MM.1S (cell line): ENCODE results near the gene HYPK.

Source experiments
- DNase-seq: peaks from one replicate; pipeline ENCODE4 v3.0.0-alpha.2; 2015
- H2AFZ ChIP-seq: fragments of 300-600 bp; sonication (generic); 2 replicates; pipeline ENCODE4 v1.6.0; 2016; ENCODE audit warnings: antibody characterized with exemption, low read length
- H3F3A ChIP-seq: fragments of 300-600 bp; sonication (generic); 2 replicates; pipeline ENCODE4 v1.6.1; 2016; ENCODE audit warnings: mild to moderate bottlenecking, antibody characterized with exemption, low read length, moderate library complexity, mixed read lengths; ENCODE audit not compliant: insufficient read depth
- H3K27ac ChIP-seq: fragments of 300-600 bp; sonication (generic); 2 replicates; pipeline ENCODE4 v1.5.1; 2016; ENCODE audit warnings: mild to moderate bottlenecking, low read length
- H3K27me3 ChIP-seq: fragments of 300-600 bp; sonication (generic); replicated peaks from 2 replicates; pipeline ENCODE4 v1.6.0; 2016; ENCODE audit warnings: low read length; ENCODE audit not compliant: insufficient read depth
- H3K36me3 ChIP-seq: fragments of 300-600 bp; sonication (generic); replicated peaks from 2 replicates; pipeline ENCODE4 v1.6.1; 2016; ENCODE audit warnings: mild to moderate bottlenecking, low read length, mixed read lengths; ENCODE audit not compliant: insufficient read depth
- H3K4me1 ChIP-seq: fragments of 300-600 bp; sonication (generic); 2 replicates; pipeline ENCODE4 v1.6.1; 2016; ENCODE audit warnings: low read length, mixed read lengths
- H3K4me2 ChIP-seq: fragments of 300-600 bp; sonication (generic); 2 replicates; pipeline ENCODE4 v1.6.0; 2016; ENCODE audit warnings: low read depth, low read length
- H3K4me3 ChIP-seq: fragments of 300-600 bp; sonication (generic); 2 replicates; pipeline ENCODE4 v1.5.1; 2016; ENCODE audit warnings: low read length, mixed read lengths
- H3K79me2 ChIP-seq: fragments of 300-600 bp; sonication (generic); 2 replicates; pipeline ENCODE4 v1.6.1; 2016; ENCODE audit warnings: mixed run types, low read length, mixed read lengths
- H3K9ac ChIP-seq: fragments of 300-600 bp; sonication (generic); 2 replicates; pipeline ENCODE4 v1.6.1; 2016; ENCODE audit warnings: low read length, mixed read lengths
- H3K9me2 ChIP-seq: fragments of 300-600 bp; sonication (generic); replicated peaks from 2 replicates; pipeline ENCODE4 v1.6.1; 2016; ENCODE audit warnings: mild to moderate bottlenecking, low read length, mixed read lengths; ENCODE audit not compliant: insufficient read depth
- H3K9me3 ChIP-seq: fragments of 300-600 bp; sonication (generic); replicated peaks from 2 replicates; pipeline ENCODE4 v1.6.1; 2016; ENCODE audit warnings: mild to moderate bottlenecking, low read length, mixed read lengths; ENCODE audit not compliant: insufficient read depth
- H4K20me1 ChIP-seq: fragments of 300-600 bp; sonication (generic); 2 replicates; pipeline ENCODE4 v1.6.1; 2016; ENCODE audit warnings: mild to moderate bottlenecking, low read length, moderate library complexity, mixed read lengths; ENCODE audit not compliant: insufficient read depth
- CTCF ChIP-seq: fragments of 300-600 bp; sonication (generic); IDR thresholded peaks from 2 replicates; pipeline ENCODE4 v1.5.1; 2016; ENCODE audit warnings: antibody characterized with exemption, low read length, mixed read lengths
- EZH2 ChIP-seq: fragments of 300-600 bp; sonication (generic); optimal IDR thresholded peaks from 2 replicates; pipeline ENCODE3; 2017; ENCODE audit warnings: low read depth, mild to moderate bottlenecking, antibody characterized with exemption, low read length, mixed read lengths
- EZH2phosphoT487 ChIP-seq: fragments of 300-600 bp; sonication (generic); IDR thresholded peaks from 2 replicates; pipeline ENCODE4 v1.6.1; 2018; ENCODE audit warnings: antibody characterized with exemption, low read length

Gene HYPK

DNA sequence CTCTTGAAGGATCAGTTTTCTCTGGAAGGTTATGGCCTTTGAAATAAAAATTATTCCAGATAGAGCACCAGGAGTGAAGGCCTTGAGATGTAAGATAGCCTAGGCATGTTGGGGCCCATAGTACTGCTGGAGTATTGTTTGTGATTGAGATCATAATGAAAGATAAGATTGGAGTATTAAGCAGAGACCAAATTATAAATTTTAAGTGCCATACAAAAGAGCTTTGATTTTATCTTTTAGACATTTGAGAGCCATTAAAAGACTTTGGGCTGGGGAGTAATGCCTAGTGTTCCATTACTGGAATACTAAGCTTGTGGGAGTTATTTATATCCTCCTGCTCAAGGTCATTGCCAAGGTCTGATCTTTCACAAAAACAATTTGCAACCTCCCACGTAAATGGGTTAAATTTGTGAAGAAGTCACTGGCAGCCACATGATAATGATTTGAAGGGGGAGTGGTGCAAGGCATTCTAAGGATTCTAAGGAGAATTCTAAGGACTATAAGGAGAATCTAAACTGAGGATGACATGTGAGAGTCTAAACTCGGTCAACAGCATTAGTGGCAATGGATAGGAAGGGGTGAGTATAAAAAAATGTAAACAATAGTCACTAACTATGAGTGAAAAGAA lies 36.5 kb upstream of the HYPK start:
- no peaks in the 10 kb centered on the region for H3K4me1 ChIP-seq
- H3F3A ChIP-seq: no peaks in the 10 kb centered on the region
- no peak overlapping the region for H3K9ac ChIP-seq
- H4K20me1 ChIP-seq: no peaks in the 10 kb centered on the region
- H3K27me3 ChIP-seq: no peaks in the 10 kb centered on the region
- H3K27ac ChIP-seq: no peak overlapping the region
- peaks cover 3% of the 10 kb centered on the region; the same call in 1 of the 2 replicates for H3K79me2 ChIP-seq
- H3K9me3 ChIP-seq: no peaks in the 10 kb centered on the region
- no peak overlapping the region for H2AFZ ChIP-seq
- H3K4me3 ChIP-seq: no peak overlapping the region
- H3K9me2 ChIP-seq: no peaks in the 10 kb centered on the region
- no peak for DNase-seq
- no peak overlapping the region for H3K4me2 ChIP-seq
- H3K36me3 ChIP-seq: peaks cover 4% of the 10 kb centered on the region; the same call in 1 of the 2 replicates
- TF ChIP-seq CTCF (no peak), EZH2phosphoT487 (no peak), EZH2 (no peak)

DNA sequence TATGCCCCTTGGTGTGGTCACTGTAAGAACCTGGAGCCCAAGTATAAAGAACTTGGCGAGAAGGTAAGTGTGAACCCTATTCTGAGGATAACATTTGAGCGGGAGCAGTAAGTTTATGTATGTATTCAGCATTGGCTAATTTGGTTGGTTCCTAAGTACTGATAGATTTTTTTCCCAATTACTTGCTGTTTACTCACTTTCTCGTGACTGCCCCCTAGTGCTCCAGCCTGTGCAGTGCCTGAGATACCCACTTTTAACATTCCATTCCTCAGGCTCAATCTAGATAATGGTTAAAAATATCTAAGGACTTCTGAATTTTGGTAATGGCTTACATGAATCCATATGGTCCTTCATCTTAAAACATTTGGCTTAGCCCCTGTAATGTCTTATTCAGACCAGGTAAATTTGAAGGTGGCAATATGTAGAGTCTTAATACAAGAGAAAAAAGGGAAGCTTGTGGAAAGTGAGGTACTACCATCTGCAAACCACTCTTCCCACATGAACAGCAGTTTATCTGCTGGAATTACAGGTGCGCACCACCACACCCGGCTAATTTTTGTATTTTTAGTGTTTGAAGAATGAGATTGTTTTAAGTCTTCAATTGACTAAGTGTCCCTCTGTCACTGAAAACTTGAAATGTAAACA lies 30.7 kb upstream of the HYPK start:
- peaks cover 12% of the 10 kb centered on the region for H3K36me3 ChIP-seq
- H3K9me3 ChIP-seq: no peaks in the 10 kb centered on the region

DNA sequence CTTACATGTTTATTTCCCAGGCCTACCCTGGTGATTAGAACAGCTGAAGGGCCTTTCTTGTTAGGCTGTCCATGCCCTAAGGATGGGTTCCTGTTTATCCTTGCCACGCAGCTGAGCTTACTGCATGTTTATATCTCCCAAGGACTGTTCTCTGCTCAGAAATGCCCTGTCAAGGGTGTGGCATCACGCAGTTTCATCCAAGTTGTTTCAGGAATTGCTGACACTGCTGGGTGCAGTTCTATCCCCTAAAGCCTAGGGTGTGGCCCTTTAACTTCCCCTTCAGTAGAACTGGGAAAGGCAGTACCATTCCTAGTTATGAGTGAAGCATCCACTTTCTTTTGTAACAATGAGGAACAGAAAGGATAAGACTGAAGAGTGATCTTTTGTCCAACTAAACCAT lies 28.6 kb upstream of the HYPK start:
- no peaks in the 10 kb centered on the region for H3K79me2 ChIP-seq
- no peaks in the 10 kb centered on the region; the same call in 1 of the 2 replicates for H4K20me1 ChIP-seq
- no peak for TF ChIP-seq EZH2
- TF ChIP-seq EZH2phosphoT487: no peak
- TF ChIP-seq CTCF: no peak
- no peaks in the 10 kb centered on the region for H3K9me3 ChIP-seq
- H3K27me3 ChIP-seq: no peaks in the 10 kb centered on the region
- peaks cover 12% of the 10 kb centered on the region for H3K36me3 ChIP-seq
- no peak overlapping the region for H3K4me3 ChIP-seq
- no peaks in the 10 kb centered on the region for H3K4me1 ChIP-seq
- no peak overlapping the region for H3K27ac ChIP-seq
- no peaks in the 10 kb centered on the region for H3K9me2 ChIP-seq
- H3K9ac ChIP-seq: no peak overlapping the region
- no peak for DNase-seq
- H3K4me2 ChIP-seq: no peak overlapping the region
- peaks cover 16% of the 10 kb centered on the region; the same call in 1 of the 2 replicates for H3F3A ChIP-seq
- H2AFZ ChIP-seq: no peak overlapping the region

More for the DNA sequence above, 30.7 kb upstream of the HYPK start:
- Histone ChIP-seq H3K4me2 (no peak overlapping the region), H2AFZ (no peak overlapping the region), H3K27ac (no peak overlapping the region), H3F3A (0 out of 2 replicates have a peak, but pooled peaks cover 4% of the 10 kb centered on the region), H3K79me2 (no peaks in the 10 kb centered on the region), H3K27me3 (no peaks in the 10 kb centered on the region), H3K9ac (no peak overlapping the region), H3K9me2 (no peaks in the 10 kb centered on the region), H3K4me1 (no peaks in the 10 kb centered on the region), H3K4me3 (no peak overlapping the region), H4K20me1 (no peaks in the 10 kb centered on the region; the same call in 1 of the 2 replicates)
- DNase-seq: peak; percentile 46
- TF ChIP-seq CTCF (peak; percentile 79), EZH2phosphoT487 (no peak)
